Subcutaneous adipose tissue (tissue), 4 donors: ENCODE measurements around the gene GAK. TPM values are rescaled to one million over a fixed set of nuclear protein-coding genes. Genes with fewer than 3 reads are reported as not detected.

Source experiments
- CTCF ChIP-seq: fragments of 450-650 bp; IDR thresholded peaks from one replicate; pipeline ENCODE4 v1.5.1; 2016; ENCODE audit warnings: low read depth, mild to moderate bottlenecking, control low read depth, antibody characterized with exemption, moderate library complexity
- total RNA-seq, 4 donors: library from RNA; depleted of rRNA; stranded (reverse); fragments of >200 nt; gene quantifications; one replicate each; pipeline ENCODE4 v1.1.0, GENCODE V29; 2016

The GAK gene
- total RNA-seq, 4 donors from 2014 or later, result 37.3 to 124 (median 58.7) TPM

DNA sequence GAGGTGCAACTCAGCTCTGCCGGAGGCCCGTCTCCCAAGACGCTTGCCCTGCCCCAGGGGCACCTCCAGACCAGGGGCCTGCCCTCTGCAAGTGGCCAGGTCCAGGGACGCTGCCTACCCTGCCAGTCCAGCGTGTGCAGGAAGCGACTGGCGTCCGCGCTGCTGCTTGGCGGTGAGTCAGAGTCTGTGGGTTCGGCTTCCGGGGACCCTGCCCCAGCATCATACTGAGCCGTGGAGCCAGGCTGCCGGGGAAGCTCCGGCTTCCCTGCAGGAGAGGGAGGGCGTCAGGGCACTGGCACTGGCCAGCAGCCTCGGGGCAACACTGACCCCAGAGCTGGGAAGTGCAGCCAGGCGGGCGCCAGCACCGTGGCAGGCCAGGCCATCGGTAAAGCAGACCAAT lies 63.7 kb downstream of the GAK start:
- no peak for TF ChIP-seq CTCF

DNA sequence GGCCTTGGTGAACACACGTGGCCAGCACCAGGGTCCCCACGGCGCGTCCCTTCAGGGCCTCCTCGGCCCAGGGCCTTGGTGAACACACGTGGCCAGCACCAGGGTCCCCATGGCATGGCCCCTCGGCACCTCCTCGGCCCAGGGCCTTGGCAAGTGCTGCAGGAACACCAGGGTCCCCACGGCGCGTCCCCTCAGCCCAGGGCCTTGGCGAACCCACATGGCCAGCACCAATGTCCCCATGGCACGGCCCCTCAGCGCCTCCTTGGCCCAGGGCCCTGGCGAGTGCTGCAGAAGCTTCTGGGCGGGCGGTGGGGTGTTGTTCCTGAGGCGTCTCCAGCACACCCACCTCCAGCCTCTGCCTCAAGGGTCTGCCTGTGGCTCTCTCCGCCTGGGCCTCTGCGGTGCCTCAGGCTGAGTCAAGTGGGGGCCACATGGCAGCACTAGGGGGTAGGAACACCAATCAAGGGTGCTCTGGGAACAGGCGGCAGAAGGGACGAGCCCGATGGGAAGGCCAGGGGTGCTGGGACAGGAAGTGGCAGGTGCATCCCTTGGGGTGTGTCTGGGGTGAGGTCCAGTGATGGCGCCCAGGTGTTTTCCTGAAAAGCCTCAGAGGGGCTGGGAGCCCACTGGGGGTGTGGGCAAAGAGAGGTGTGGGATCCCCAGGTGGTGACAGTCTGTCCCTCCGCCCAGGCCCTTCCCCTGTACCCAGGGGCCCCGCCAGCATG lies 64.4 kb downstream of the GAK start:
- TF ChIP-seq CTCF, result no peak

GRCh38 chr4:866761-867390 lies 65.2 kb downstream of the GAK start:
- no peak for TF ChIP-seq CTCF

- no peak for TF ChIP-seq CTCF
These were observed 65.9 kb downstream of the GAK start for GRCh38 chr4:866068-866760.

- no peak for TF ChIP-seq CTCF
These were observed 66.5 kb downstream of the GAK start for GRCh38 chr4:865572-865971.

GRCh38 chr4:865121-865465 lies 67.0 kb downstream of the GAK start:
- no peak for TF ChIP-seq CTCF

- TF ChIP-seq CTCF, result no peak
These were observed 67.5 kb downstream of the GAK start for GRCh38 chr4:864456-865120.
